ENCODE results near the gene PRKN.

Gene PRKN

DNA sequence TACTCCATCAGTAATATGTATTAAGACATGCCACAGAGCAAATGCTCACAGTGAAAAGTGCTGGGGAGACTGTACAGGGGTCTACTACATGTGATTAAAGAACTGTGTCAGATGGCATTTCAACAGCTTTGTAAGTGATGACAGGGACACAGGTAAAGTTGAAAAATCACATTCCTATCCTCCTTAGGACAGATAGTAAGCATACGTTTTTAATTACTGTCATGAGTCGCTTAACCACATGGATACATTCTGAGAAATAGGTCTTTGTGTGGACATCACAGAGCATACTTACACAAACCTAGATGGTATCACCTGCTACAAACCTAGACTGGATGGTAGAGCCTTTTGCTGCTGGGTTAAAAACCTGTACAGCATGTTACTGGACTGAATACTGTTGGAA lies 807.9 kb downstream of the PRKN start:
- H3K4me3 ChIP-seq (ENCODE audit: low read depth, low read length) = no peak overlapping the region
- TF ChIP-seq, protein P1, sequence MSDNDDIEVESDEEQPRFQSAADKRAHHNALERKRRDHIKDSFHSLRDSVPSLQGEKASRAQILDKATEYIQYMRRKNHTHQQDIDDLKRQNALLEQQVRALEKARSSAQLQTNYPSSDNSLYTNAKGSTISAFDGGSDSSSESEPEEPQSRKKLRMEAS (IDR thresholded peaks at IDR 0.05; ENCODE audit: low read depth, low read length) = no peak
- no peak for DNase-seq (ENCODE audit: low read depth)

DNA sequence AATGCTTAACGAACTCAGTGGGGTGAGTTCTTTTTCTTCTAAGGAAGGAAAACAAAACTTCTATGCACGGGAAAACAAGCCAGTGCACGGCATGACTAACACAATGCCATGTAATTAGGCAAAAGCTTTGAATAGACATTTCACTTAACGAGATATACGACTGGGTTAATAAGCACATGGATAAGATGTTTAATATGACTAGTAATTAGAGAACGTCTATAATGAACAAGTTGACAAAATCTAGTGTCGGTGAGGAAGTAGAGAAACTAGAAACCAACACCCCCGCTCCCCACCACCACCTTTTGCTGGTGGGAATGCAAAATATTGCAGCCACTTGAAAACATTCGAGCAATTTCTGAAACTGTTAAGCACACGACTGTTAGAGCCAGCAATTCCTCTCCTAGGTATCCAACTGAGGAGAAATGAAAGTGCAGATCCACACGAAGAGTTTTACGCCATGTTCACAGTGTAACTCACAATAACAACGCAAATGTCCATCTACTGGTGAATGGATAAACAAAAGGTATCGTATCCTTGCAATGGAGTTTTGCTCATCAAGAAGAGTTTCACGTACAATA lies 808.8 kb downstream of the PRKN start:
- no peak overlapping the region for H3K4me3 ChIP-seq (ENCODE audit: low read depth, low read length)
- DNase-seq (ENCODE audit: low read depth) = no peak
- TF ChIP-seq, protein P1 (IDR thresholded peaks at IDR 0.05; ENCODE audit: low read depth, low read length) = no peak
- TF ChIP-seq MYC (IDR thresholded peaks at IDR 0.05; ENCODE audit: low read depth, low read length) = no peak
- TF ChIP-seq POLR2A (IDR thresholded peaks at IDR 0.05; ENCODE audit: extremely low read depth, insufficient read length) = no peak
- TF ChIP-seq, protein P2, sequence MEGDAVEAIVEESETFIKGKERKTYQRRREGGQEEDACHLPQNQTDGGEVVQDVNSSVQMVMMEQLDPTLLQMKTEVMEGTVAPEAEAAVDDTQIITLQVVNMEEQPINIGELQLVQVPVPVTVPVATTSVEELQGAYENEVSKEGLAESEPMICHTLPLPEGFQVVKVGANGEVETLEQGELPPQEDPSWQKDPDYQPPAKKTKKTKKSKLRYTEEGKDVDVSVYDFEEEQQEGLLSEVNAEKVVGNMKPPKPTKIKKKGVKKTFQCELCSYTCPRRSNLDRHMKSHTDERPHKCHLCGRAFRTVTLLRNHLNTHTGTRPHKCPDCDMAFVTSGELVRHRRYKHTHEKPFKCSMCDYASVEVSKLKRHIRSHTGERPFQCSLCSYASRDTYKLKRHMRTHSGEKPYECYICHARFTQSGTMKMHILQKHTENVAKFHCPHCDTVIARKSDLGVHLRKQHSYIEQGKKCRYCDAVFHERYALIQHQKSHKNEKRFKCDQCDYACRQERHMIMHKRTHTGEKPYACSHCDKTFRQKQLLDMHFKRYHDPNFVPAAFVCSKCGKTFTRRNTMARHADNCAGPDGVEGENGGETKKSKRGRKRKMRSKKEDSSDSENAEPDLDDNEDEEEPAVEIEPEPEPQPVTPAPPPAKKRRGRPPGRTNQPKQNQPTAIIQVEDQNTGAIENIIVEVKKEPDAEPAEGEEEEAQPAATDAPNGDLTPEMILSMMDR (IDR thresholded peaks at IDR 0.05; ENCODE audit: low read depth, low read length) = no peak

DNA sequence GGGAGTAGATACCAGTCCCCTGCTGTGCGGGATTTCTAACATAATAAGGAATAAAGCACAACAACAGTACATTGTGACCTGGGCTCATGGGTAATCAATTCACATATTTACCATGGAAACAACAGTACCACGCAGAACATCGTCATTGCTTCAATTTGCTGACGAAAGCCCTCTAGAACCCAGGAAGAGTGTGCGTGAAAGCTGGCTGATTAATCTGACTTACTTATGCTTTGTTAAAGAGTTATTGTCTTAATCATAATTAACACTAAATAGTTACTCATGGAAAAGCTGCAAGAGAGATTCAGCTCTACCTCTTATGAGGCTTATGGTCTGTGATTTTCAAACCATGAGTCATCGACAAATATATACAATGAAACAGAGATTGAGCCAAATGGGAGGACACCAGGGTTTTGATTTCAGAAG lies 809.4 kb downstream of the PRKN start:
- no peak for TF ChIP-seq MYC (IDR thresholded peaks at IDR 0.05; ENCODE audit: low read depth, low read length)
- TF ChIP-seq, protein P1 (IDR thresholded peaks at IDR 0.05; ENCODE audit: low read depth, low read length) = no peak
- TF ChIP-seq POLR2A (IDR thresholded peaks at IDR 0.05; ENCODE audit: extremely low read depth, insufficient read length) = no peak
- TF ChIP-seq, protein P2 (IDR thresholded peaks at IDR 0.05; ENCODE audit: low read depth, low read length) = no peak
- no peak for DNase-seq (ENCODE audit: low read depth)
- H3K4me3 ChIP-seq (ENCODE audit: low read depth, low read length) = no peak overlapping the region

DNA sequence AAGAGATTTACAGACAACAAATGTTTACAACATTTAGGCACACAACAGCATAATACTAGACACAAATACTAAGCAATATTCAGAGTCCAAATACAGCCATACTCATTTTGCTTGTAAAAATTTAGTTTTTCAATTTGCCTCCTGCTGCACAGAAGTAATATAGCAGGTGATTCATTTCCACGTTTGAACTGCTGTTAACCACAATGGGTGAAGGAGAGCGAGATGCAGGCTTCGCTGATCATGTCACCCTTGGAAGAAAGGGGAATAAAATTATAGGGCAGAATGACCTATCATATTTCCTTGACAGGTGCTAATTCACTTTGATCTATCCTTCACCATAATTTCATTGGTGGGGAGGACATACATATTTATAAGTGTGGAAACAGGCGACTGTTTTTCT lies 809.9 kb downstream of the PRKN start:
- no peak for TF ChIP-seq POLR2A (IDR thresholded peaks at IDR 0.05; ENCODE audit: extremely low read depth, insufficient read length)
- no peak overlapping the region for H3K4me3 ChIP-seq (ENCODE audit: low read depth, low read length)
- no peak for DNase-seq (ENCODE audit: low read depth)

DNA sequence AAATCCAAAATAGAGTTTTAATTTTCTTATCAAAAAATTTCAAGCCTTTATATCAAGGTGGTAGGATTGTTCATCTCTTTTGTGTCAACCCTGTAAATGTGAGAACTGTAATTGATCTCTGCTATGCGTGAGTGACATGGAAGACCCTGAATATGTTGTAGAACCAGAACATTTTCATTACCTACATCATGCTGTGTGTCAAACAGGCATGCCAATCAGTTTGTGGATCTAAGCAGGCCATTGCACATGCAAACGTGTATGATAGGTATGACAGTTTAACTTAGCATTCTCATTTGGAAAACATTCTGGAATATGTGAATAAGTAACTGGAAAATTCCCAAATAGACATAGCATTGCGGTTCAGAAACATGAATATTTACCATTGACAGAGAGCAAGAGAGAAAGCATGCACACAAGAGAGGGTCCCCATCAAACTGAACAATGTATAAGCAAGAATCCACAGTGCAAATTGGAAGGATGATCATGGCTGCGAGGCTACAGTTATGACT lies 812.1 kb downstream of the PRKN start:
- no peak for DNase-seq (ENCODE audit: low read depth)
- H3K4me3 ChIP-seq (ENCODE audit: low read depth, low read length) = no peak overlapping the region
- TF ChIP-seq, protein P1 (IDR thresholded peaks at IDR 0.05; ENCODE audit: low read depth, low read length) = no peak
- TF ChIP-seq, protein P2 (IDR thresholded peaks at IDR 0.05; ENCODE audit: low read depth, low read length) = no peak
- TF ChIP-seq MYC (IDR thresholded peaks at IDR 0.05; ENCODE audit: low read depth, low read length) = no peak
- TF ChIP-seq POLR2A (IDR thresholded peaks at IDR 0.05; ENCODE audit: extremely low read depth, insufficient read length) = no peak

DNA sequence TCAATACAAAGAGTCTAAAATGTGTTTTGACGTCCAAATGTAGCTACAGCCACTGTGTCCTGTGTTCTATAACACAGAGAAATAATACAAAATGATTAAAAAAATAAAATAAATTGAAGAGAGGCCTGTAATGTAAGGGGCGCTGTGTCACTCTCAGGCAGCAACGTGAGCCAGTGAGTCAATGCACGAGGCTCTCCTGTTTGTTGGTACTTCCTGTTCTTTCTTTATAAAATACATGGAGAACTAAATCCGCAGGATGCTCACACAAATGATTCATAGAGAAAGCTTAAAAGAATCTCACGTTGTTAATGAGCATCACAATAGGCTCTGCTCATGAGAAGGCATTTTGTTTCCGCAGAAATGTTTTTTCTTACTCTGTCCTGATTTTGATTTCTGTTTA lies 818.7 kb downstream of the PRKN start:
- TF ChIP-seq, protein P2 (IDR thresholded peaks at IDR 0.05; ENCODE audit: low read depth, low read length) = no peak
- TF ChIP-seq, protein P1 (IDR thresholded peaks at IDR 0.05; ENCODE audit: low read depth, low read length) = no peak
- TF ChIP-seq MYC (IDR thresholded peaks at IDR 0.05; ENCODE audit: low read depth, low read length) = no peak
- TF ChIP-seq POLR2A (IDR thresholded peaks at IDR 0.05; ENCODE audit: extremely low read depth, insufficient read length) = no peak
- H3K4me3 ChIP-seq (ENCODE audit: low read depth, low read length) = no peak overlapping the region
- DNase-seq (ENCODE audit: low read depth) = no peak

DNA sequence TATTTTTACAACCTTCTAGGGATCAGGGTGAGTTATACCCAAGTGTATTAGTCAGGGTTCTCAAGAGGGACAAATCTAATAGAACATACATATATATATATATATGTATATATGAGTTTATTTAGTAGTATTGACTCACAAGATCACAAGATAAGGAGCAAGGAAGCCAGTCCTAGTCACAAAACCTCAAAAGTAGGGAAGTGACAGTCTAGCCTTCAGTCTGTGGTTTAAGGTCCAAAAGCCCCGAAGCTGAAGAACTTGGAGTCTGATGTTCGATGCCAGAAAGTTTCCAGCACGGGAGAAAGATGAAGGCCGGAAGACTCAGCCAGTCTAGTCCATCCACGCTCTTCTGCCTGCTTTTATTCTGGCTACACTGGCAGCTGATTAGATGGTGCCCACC lies 821.0 kb downstream of the PRKN start:
- H3K4me3 ChIP-seq (ENCODE audit: low read depth, low read length) = no peak overlapping the region
- TF ChIP-seq POLR2A (IDR thresholded peaks at IDR 0.05; ENCODE audit: extremely low read depth, insufficient read length) (no peak), MYC (IDR thresholded peaks at IDR 0.05; ENCODE audit: low read depth, low read length) (no peak)
- TF ChIP-seq, protein P2 (IDR thresholded peaks at IDR 0.05; ENCODE audit: low read depth, low read length) = no peak
- TF ChIP-seq, protein P1 (IDR thresholded peaks at IDR 0.05; ENCODE audit: low read depth, low read length) = no peak
- no peak for DNase-seq (ENCODE audit: low read depth)
